Measurements from ENCODE around the gene STMND1. TPM values are rescaled to one million over a fixed set of nuclear protein-coding genes. Genes with fewer than 3 reads are reported as not detected.

Gene STMND1
- polyA plus RNA-seq, 1 donor from 2014 or later: not detected

- Mint-ChIP-seq H3K36me3 (no peaks in the 10 kb centered on the region), H3K4me1 (no peaks in the 10 kb centered on the region), H3K27me3 (peaks cover 17% of the 10 kb centered on the region), H3K4me3 (no peak overlapping the region), H3K9me3 (no peaks in the 10 kb centered on the region), H3K27ac (no peak overlapping the region)
Measured at GRCh38 chr6:17159240-17159639, 57.4 kb downstream of the STMND1 start.

- no peaks in the 10 kb centered on the region for H3K36me3 Mint-ChIP-seq
- H3K27me3 Mint-ChIP-seq: peaks cover 17% of the 10 kb centered on the region
- H3K9me3 Mint-ChIP-seq: no peaks in the 10 kb centered on the region
- H3K4me1 Mint-ChIP-seq: no peaks in the 10 kb centered on the region
- no peak overlapping the region for H3K27ac Mint-ChIP-seq
- H3K4me3 Mint-ChIP-seq: no peak overlapping the region
Measured at GRCh38 chr6:17161076-17161475, 59.2 kb downstream of the STMND1 start.

GRCh38 chr6:17165383-17165782 lies 63.5 kb downstream of the STMND1 start:
- H3K27me3 Mint-ChIP-seq: peaks cover 12% of the 10 kb centered on the region
- no peak overlapping the region for H3K27ac Mint-ChIP-seq
- H3K36me3 Mint-ChIP-seq: no peaks in the 10 kb centered on the region
- no peaks in the 10 kb centered on the region for H3K9me3 Mint-ChIP-seq
- H3K4me3 Mint-ChIP-seq: no peak overlapping the region
- no peaks in the 10 kb centered on the region for H3K4me1 Mint-ChIP-seq

- Mint-ChIP-seq H3K4me1 (no peaks in the 10 kb centered on the region), H3K36me3 (no peaks in the 10 kb centered on the region), H3K9me3 (no peaks in the 10 kb centered on the region), H3K27ac (no peak overlapping the region), H3K4me3 (no peak overlapping the region), H3K27me3 (peaks cover 6% of the 10 kb centered on the region)
Measured at GRCh38 chr6:17167327-17167979, 65.6 kb downstream of the STMND1 start.

GRCh38 chr6:17169291-17169690 lies 67.4 kb downstream of the STMND1 start:
- no peak overlapping the region for H3K4me3 Mint-ChIP-seq
- H3K36me3 Mint-ChIP-seq: no peaks in the 10 kb centered on the region
- H3K27ac Mint-ChIP-seq: no peak overlapping the region
- H3K9me3 Mint-ChIP-seq: no peaks in the 10 kb centered on the region
- no peaks in the 10 kb centered on the region for H3K27me3 Mint-ChIP-seq
- H3K4me1 Mint-ChIP-seq: no peaks in the 10 kb centered on the region

GRCh38 chr6:17169711-17170110 lies 67.9 kb downstream of the STMND1 start:
- no peaks in the 10 kb centered on the region for H3K36me3 Mint-ChIP-seq
- H3K9me3 Mint-ChIP-seq: no peaks in the 10 kb centered on the region
- H3K27ac Mint-ChIP-seq: no peak overlapping the region
- no peaks in the 10 kb centered on the region for H3K27me3 Mint-ChIP-seq
- H3K4me3 Mint-ChIP-seq: no peak overlapping the region
- H3K4me1 Mint-ChIP-seq: no peaks in the 10 kb centered on the region

- Mint-ChIP-seq H3K36me3 (no peaks in the 10 kb centered on the region), H3K4me3 (no peak overlapping the region), H3K27me3 (no peaks in the 10 kb centered on the region), H3K9me3 (no peaks in the 10 kb centered on the region), H3K27ac (no peak overlapping the region), H3K4me1 (no peaks in the 10 kb centered on the region)
Measured at GRCh38 chr6:17172836-17173470, 71.1 kb downstream of the STMND1 start.

GRCh38 chr6:17178326-17178725 lies 76.5 kb downstream of the STMND1 start:
- Mint-ChIP-seq H3K4me1 (no peaks in the 10 kb centered on the region), H3K9me3 (peaks cover 0 to 3% (median 2%) of the 10 kb centered on the region in 3 donors), H3K27me3 (no peaks in the 10 kb centered on the region), H3K4me3 (no peak overlapping the region), H3K36me3 (no peaks in the 10 kb centered on the region), H3K27ac (no peak overlapping the region)

GRCh38 chr6:17178754-17179529 lies 77.1 kb downstream of the STMND1 start:
- Mint-ChIP-seq H3K4me3 (no peak overlapping the region), H3K4me1 (no peaks in the 10 kb centered on the region), H3K27me3 (peaks cover 3% of the 10 kb centered on the region), H3K9me3 (peaks cover 0 to 4% (median 3%) of the 10 kb centered on the region in 3 donors), H3K36me3 (no peaks in the 10 kb centered on the region), H3K27ac (no peak overlapping the region)

- H3K36me3 Mint-ChIP-seq: no peaks in the 10 kb centered on the region
- H3K27ac Mint-ChIP-seq: no peak overlapping the region
- H3K4me3 Mint-ChIP-seq: no peak overlapping the region
- H3K27me3 Mint-ChIP-seq: peaks cover 3% of the 10 kb centered on the region
- H3K9me3 Mint-ChIP-seq: peaks cover 0 to 4% (median 3%) of the 10 kb centered on the region in 3 donors
- no peaks in the 10 kb centered on the region for H3K4me1 Mint-ChIP-seq
Measured at GRCh38 chr6:17179530-17180073, 77.8 kb downstream of the STMND1 start.

Other genes starting within 250 kb of the STMND1 start
- gene RBM24, start 179.3 kb downstream of the STMND1 start, polyA plus RNA-seq: not detected